Heart left ventricle (tissue), 13 donors: Measurements from ENCODE around the gene PROZ.

Experiments used
- CTCF ChIP-seq, 12 donors: fragments of 200-600 bp; sonication (generic) in 4 of 12; IDR thresholded peaks; one replicate each; pipeline versions ENCODE4 v1.5.0 to v1.8.0; 2018 to 2022; ENCODE audit warnings: antibody characterized with exemption in 12 of 12, mild to moderate bottlenecking in 5 of 12
- POLR2A ChIP-seq, 2 donors: fragments of 450-650 bp; IDR thresholded peaks; one replicate each; pipeline ENCODE4 v1.6.1; 2017; ENCODE audit warnings: antibody characterized with exemption in 2 of 2, mild to moderate bottlenecking in 2 of 2, moderate library complexity in 2 of 2
- donor health status: ischemic (EF 13 %, LVEDD 7.1; RV severe dilation, severe dysfunction).
- donor health status: DM: no; HTN: yes; CAD: no.
- donor health status: DM: no; HTN: no; CAD: no.
- donor health status: ischemic (EF 25% LVEDD 6.9; RV normal size, moderate dysfunction).
- donor health status: ischemic (EF 25% LVEDD 5.7; RV mildly dilated, moderate dysfunction).
- donor health status: ischemic (EF 35%, LVEDD 5.7; RV mildly dilated, moderate dysfunction).
- donor health status: nonischemic (EF 11% LVEDD 7.7; RV severe dilation, severe dysfunction).
- donor health status: DM: yes; HTN: yes; CAD: no.
- donor health status: PGD.
- donor health status: ischemic (EF 29% LVEDD 5.4; RV normal size, mild dysfunction).
- donor health status: nonischemic (EF 23%, LVEDD 6.1; RV moderate dilation, normal function).

- TF ChIP-seq CTCF (IDR thresholded peaks at IDR 0.05) (no peak), POLR2A (IDR thresholded peaks at IDR 0.05) (no peak)
Measured at GRCh38 chr13:113192279-113192678, 33.8 kb downstream of the PROZ start.
